HEK293 (cell line): ENCODE results near the gene ZXDC.

ENCODE experiments used
- CTCF ChIA-PET: fragments of 350-600 bp; formaldehyde crosslinking; extraction: SDS; loops from one replicate; lab custom pipeline; 2021; ENCODE audit warnings: antibody characterized with exemption; lab: Yijun Ruan, JAX
- POLR2A ChIA-PET: fragments of 300-600 bp; formaldehyde crosslinking; extraction: SDS; loops from one replicate; lab custom pipeline; 2020; ENCODE audit warnings: antibody characterized with exemption, inconsistent platforms; lab: Yijun Ruan, JAX
- H3K27ac ChIP-seq: fragments of 200-500 bp; sonication (Bioruptor generic); 2 replicates; pipeline ENCODE4 v1.5.1; 2014; ENCODE audit warnings: low read depth, low read length, control low read depth, inconsistent platforms; ENCODE audit errors: extremely low read depth
- H3K36me3 ChIP-seq, 2 experiments: fragments of 200-500 bp in 1 of 2; sonication (Bioruptor generic) in 1 of 2; 1 replicate in 1 of 2; 2 replicates in 1 of 2; pipeline ENCODE4 v1.5.1; 2014 to 2017; ENCODE audit warnings: inconsistent platforms in 2 of 2, low read length in 2 of 2; ENCODE audit not compliant: control insufficient read depth in 2 of 2, insufficient read depth in 1 of 2
- H3K4me1 ChIP-seq: fragments of 200-500 bp; sonication (Bioruptor generic); 2 replicates; pipeline ENCODE4 v1.5.1; 2014; ENCODE audit warnings: mild to moderate bottlenecking, low read length, inconsistent platforms; ENCODE audit not compliant: control insufficient read depth, insufficient read depth
- H3K4me3 ChIP-seq: 2 replicates; pipeline ENCODE4 v1.5.1; 2011; ENCODE audit warnings: low read depth, mild to moderate bottlenecking, control low read depth, low read length, moderate library complexity
- H3K9me3 ChIP-seq: fragments of 200-500 bp; sonication (Bioruptor generic); 2 replicates; pipeline ENCODE4 v1.5.1; 2014; ENCODE audit warnings: low read depth, low read length, inconsistent platforms; ENCODE audit not compliant: control insufficient read depth, insufficient read depth
- ATF2 ChIP-seq: fragments of 450-650 bp; formaldehyde crosslinking; IDR thresholded peaks from 2 replicates; pipeline ENCODE4 v1.5.1; 2016; ENCODE audit warnings: missing biosample characterization, missing genetic modification characterization, low read depth
- EGR2 ChIP-seq: fragments of 450-650 bp; formaldehyde crosslinking; IDR thresholded peaks from 2 replicates; pipeline ENCODE4 v1.5.1; 2016; ENCODE audit warnings: low read depth, missing biosample characterization, missing genetic modification characterization
- HIC1 ChIP-seq: fragments of 450-650 bp; formaldehyde crosslinking; IDR thresholded peaks from 2 replicates; pipeline ENCODE4 v1.5.1; 2016; ENCODE audit warnings: missing biosample characterization, missing genetic modification characterization
- KLF8 ChIP-seq: fragments of 450-650 bp; formaldehyde crosslinking; IDR thresholded peaks from 2 replicates; pipeline ENCODE4 v1.5.1; 2016; ENCODE audit warnings: missing biosample characterization, missing genetic modification characterization
- MYNN ChIP-seq: fragments of 450-650 bp; formaldehyde crosslinking; IDR thresholded peaks from 2 replicates; pipeline ENCODE4 v1.5.1; 2016; ENCODE audit warnings: missing biosample characterization, missing genetic modification characterization, borderline replicate concordance
- PATZ1 ChIP-seq: fragments of 450-650 bp; formaldehyde crosslinking; IDR thresholded peaks from 2 replicates; pipeline ENCODE4 v1.5.1; 2016; ENCODE audit warnings: missing biosample characterization, missing genetic modification characterization
- YY1 ChIP-seq: fragments of 450-650 bp; formaldehyde crosslinking; IDR thresholded peaks from 2 replicates; pipeline ENCODE4 v1.5.1; 2018; ENCODE audit warnings: missing biosample characterization, missing genetic modification characterization
- ZBTB10 ChIP-seq: fragments of 450-650 bp; formaldehyde crosslinking; IDR thresholded peaks from 2 replicates; pipeline ENCODE4 v1.5.1; 2016; ENCODE audit warnings: missing biosample characterization, missing genetic modification characterization
- ZBTB6 ChIP-seq: fragments of 450-650 bp; formaldehyde crosslinking; IDR thresholded peaks from 2 replicates; pipeline ENCODE4 v1.5.1; 2017; ENCODE audit warnings: missing biosample characterization, missing genetic modification characterization
- ZFP3 ChIP-seq: fragments of 450-650 bp; formaldehyde crosslinking; IDR thresholded peaks from 2 replicates; pipeline ENCODE4 v1.5.1; 2016; ENCODE audit warnings: low read depth, missing biosample characterization, missing genetic modification characterization
- ZFP37 ChIP-seq: fragments of 450-650 bp; formaldehyde crosslinking; IDR thresholded peaks from 2 replicates; pipeline ENCODE4 v1.5.1; 2016; ENCODE audit warnings: missing biosample characterization, missing genetic modification characterization
- ZNF211 ChIP-seq: fragments of 450-650 bp; formaldehyde crosslinking; IDR thresholded peaks from 2 replicates; pipeline ENCODE4 v1.5.1; 2016; ENCODE audit warnings: low read depth, missing biosample characterization, missing genetic modification characterization
- ZNF362 ChIP-seq: fragments of 450-650 bp; formaldehyde crosslinking; IDR thresholded peaks from 2 replicates; pipeline ENCODE4 v1.5.1; 2016; ENCODE audit warnings: missing biosample characterization, missing genetic modification characterization
- ZNF426 ChIP-seq: fragments of 450-650 bp; formaldehyde crosslinking; IDR thresholded peaks from 2 replicates; pipeline ENCODE4 v1.5.1; 2017; ENCODE audit warnings: missing biosample characterization, missing genetic modification characterization, mild to moderate bottlenecking, inconsistent platforms, moderate library complexity
- ZNF501 ChIP-seq: fragments of 450-650 bp; formaldehyde crosslinking; IDR thresholded peaks from 2 replicates; pipeline ENCODE4 v1.5.1; 2016; ENCODE audit warnings: missing biosample characterization, missing genetic modification characterization
- ZNF514 ChIP-seq: fragments of 450-650 bp; formaldehyde crosslinking; IDR thresholded peaks from 2 replicates; pipeline ENCODE4 v1.5.1; 2016; ENCODE audit warnings: missing biosample characterization, missing genetic modification characterization
- ZNF600 ChIP-seq: fragments of 450-650 bp; formaldehyde crosslinking; IDR thresholded peaks from 2 replicates; pipeline ENCODE4 v1.5.1; 2016; ENCODE audit warnings: missing biosample characterization, missing genetic modification characterization
- ZNF624 ChIP-seq: fragments of 450-650 bp; formaldehyde crosslinking; IDR thresholded peaks from 2 replicates; pipeline ENCODE4 v1.5.1; 2017; ENCODE audit warnings: missing biosample characterization, missing genetic modification characterization
- ZNF645 ChIP-seq: fragments of 450-650 bp; formaldehyde crosslinking; IDR thresholded peaks from 2 replicates; pipeline ENCODE4; 2016; ENCODE audit warnings: missing biosample characterization, missing genetic modification characterization
- ZNF658 ChIP-seq: fragments of 450-650 bp; formaldehyde crosslinking; IDR thresholded peaks from 2 replicates; pipeline ENCODE4; 2016; ENCODE audit warnings: missing biosample characterization, missing genetic modification characterization
- ZNF776 ChIP-seq: fragments of 450-650 bp; formaldehyde crosslinking; IDR thresholded peaks from 2 replicates; pipeline ENCODE4 v1.5.0; 2017; ENCODE audit warnings: missing biosample characterization, missing genetic modification characterization, borderline replicate concordance
- ZSCAN30 ChIP-seq: fragments of 450-650 bp; IDR thresholded peaks from 2 replicates; pipeline ENCODE4 v1.5.1; 2018; ENCODE audit warnings: missing biosample characterization, mild to moderate bottlenecking, missing genetic modification characterization, moderate library complexity

Gene ZXDC

GRCh38 chr3:126389794-126390146, 85.9 kb downstream of the ZXDC start:
- no peak overlapping the region for H3K4me3 ChIP-seq
- ChIA-PET CTCF (interaction anchor here (2.7 kb wide), 1 partner anchor 256 kb away, joined by 14 read pairs; no protein-coding TSS in a partner anchor), POLR2A (no interaction called here)
- no peaks in the 10 kb centered on the region for H3K36me3 ChIP-seq
- TF ChIP-seq ZNF658 (no peak), ZBTB6 (tag by site-specific recombination) (no peak), PATZ1 (tag by site-specific recombination) (no peak), ZBTB10 (no peak), ZNF645 (tag by site-specific recombination) (no peak), ZNF426 (no peak), ZFP37 (no peak)
- no peak overlapping the region for H3K27ac ChIP-seq
- H3K9me3 ChIP-seq: no peaks in the 10 kb centered on the region
- H3K4me1 ChIP-seq: no peaks in the 10 kb centered on the region

- Histone ChIP-seq H3K4me1 (no peaks in the 10 kb centered on the region), H3K9me3 (no peaks in the 10 kb centered on the region), H3K36me3 (no peaks in the 10 kb centered on the region), H3K4me3 (peak overlapping the region; percentile 4; the same call in 1 of the 2 replicates), H3K27ac (no peak overlapping the region)
- ChIA-PET CTCF (interaction anchor here (0.5 to 2.7 kb wide), 10 partner anchors 26 to 458 kb away, joined by 3 to 14 read pairs (median 3); no protein-coding TSS in a partner anchor), POLR2A (no interaction called here)
- TF ChIP-seq MYNN (tag by site-specific recombination) (no peak), ZNF211 (tag by site-specific recombination) (no peak), ZNF600 (tag by site-specific recombination) (no peak), ZNF624 (tag by site-specific recombination) (no peak), ZNF514 (no peak), YY1 (tag by site-specific recombination) (no peak), EGR2 (tag by site-specific recombination) (peak; percentile 83), HIC1 (tag by site-specific recombination) (no peak; the same call in 1 of the 2 replicates), ZFP3 (tag by site-specific recombination) (no peak), ZSCAN30 (peak; percentile 42; the same call in 1 of the 2 replicates), ZNF362 (tag by site-specific recombination) (no peak), ZNF501 (tag by site-specific recombination) (no peak), KLF8 (tag by site-specific recombination) (peak; percentile 82; the same call in 1 of the 2 replicates), ZNF776 (no peak), ATF2 (tag by site-specific recombination) (no peak)
Observed at GRCh38 chr3:126389112-126389793, 86.4 kb downstream of the ZXDC start.
